H54 (cell line): ENCODE data around the gene GIT1.

Experiments
- DNase-seq: peaks from one replicate; pipeline ENCODE4 v3.0.0; 2011; ENCODE audit warnings: low spot score, mixed read lengths; ENCODE audit not compliant: insufficient read length
- FAIRE-seq: peaks from 3 replicates; lab custom pipeline; 2011; peaks lifted over from hg19 to GRCh38; lab: Jason Lieb, UNC
- POLR2A ChIP-seq: IDR thresholded peaks from 2 replicates; pipeline ENCODE4 v1.6.1; 2011; ENCODE audit warnings: low read depth, mild to moderate bottlenecking, low read length

Gene GIT1

DNA sequence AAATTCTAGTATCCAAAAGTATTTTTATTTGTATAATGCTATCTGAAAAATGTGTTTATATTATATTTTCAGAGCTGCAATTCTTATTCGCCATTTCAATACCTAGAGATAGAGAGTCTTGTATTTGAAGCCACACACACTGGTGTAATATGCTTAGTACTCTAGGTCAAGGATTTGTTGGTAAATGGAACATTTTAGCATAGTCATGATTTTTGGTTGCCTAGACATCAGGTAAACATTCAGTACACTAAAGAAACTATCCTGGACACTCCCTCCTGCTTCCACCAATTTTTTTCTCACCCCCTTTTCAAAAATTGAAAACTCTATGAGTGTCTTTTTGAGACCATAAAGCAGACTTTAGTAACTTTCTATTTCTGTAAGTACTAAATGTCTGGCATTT, 43.4 kb downstream of the GIT1 start:
- DNase-seq (no peak), FAIRE-seq (no peak)
- TF ChIP-seq POLR2A, result no peak

DNA sequence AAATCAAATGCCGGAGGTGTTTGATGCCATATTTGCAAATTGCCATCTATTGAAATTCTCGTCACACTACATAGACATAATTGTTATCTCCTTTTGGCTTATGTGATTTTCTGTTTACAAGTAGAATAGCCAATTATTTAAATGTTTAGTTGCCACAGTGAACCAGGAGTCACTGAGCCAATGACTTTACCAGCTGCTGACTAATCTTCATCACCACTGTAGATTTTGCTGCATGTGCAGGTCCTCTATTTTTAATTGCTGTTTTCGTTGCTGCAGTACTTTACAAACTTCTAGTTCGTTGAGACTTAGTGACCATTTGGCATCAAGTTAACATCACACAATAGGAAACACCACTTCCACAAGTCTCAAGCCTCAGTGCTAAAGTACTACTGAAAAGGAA, 45.4 kb downstream of the GIT1 start:
- DNase-seq, result no peak
- FAIRE-seq, result no peak
- no peak for TF ChIP-seq POLR2A

DNA sequence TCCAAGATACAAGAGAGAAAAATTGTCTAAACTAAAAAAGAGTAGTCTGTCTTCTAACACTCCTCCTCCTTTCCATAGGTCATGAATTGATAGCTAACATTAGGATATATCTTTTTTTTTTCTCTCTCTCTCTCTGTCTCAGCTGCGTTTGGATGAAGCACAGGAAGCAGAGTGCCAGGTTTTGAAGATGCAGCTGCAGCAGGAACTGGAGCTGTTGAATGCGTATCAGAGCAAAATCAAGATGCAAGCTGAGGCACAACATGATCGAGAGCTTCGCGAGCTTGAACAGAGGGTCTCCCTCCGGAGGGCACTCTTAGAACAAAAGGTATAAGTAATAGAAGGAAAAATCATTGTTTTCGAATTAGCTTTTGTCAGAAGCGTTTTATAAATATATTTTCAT, 55.5 kb downstream of the GIT1 start:
- FAIRE-seq, result no peak
- DNase-seq, result no peak
- no peak for TF ChIP-seq POLR2A

DNA sequence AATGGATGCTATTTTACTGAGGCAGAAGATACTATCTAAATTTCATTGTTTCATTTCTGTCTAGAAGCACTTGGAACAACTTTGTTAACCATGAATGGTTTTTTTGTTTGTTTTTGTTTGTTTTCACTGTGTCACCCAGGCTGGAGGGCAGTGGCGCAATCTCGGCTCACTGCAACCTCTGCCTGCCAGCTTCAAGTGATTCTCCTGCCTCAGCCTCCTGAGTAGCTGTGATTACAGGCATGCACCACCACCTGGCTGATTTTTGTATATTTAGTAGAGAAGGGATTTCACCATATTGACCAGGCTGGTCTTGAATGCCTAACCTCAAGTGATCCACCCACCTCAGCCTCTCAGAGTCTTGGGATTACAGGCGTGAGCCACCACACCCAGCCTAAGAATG, 63.1 kb downstream of the GIT1 start:
- TF ChIP-seq POLR2A, result no peak
- no peak for DNase-seq
- FAIRE-seq, result no peak

DNA sequence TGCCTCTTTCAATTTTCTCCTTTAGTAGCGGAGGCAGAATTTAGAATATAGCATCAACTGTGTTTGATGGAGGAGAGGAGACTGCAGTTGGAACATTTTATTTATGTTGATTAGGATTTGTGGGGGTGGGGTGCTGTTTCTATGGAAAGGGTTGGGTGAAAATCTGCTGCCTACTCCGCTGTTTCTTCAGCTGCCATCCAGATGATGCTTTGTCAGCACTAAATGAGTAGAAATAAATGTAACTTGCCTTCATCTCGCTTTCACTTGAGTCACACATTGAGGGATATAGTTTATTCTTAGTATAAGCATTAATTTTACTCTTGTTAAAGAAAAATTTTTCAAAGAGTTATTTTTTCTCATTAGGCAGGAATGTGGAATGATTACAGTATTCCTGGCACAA, 64.8 kb downstream of the GIT1 start:
- DNase-seq (no peak), FAIRE-seq (no peak)
- TF ChIP-seq POLR2A, result no peak
